Endothelial cell of umbilical vein (primary cell): Measurements from ENCODE around the gene CCDC136. TPM values are rescaled to one million over a fixed set of nuclear protein-coding genes. Genes with fewer than 3 reads are reported as not detected.

Experiments
- BruUV-seq: library from RNA; stranded (reverse); fragments of 400-500 nt; replicated peaks from 2 replicates; lab custom pipeline; 2021; lab: Mats Ljungman, UMichigan
- CTCF ChIA-PET: fragments of 300-600, 350-600 bp; sonication (Branson Sonifier 250); formaldehyde crosslinking; loops from one replicate; lab custom pipeline; 2021; ENCODE audit warnings: antibody characterized with exemption, inconsistent platforms; lab: Charles Lee
- POLR2A ChIA-PET: fragments of 300-600, 350-600 bp; sonication (Branson Sonifier 250); formaldehyde crosslinking; loops from one replicate; lab custom pipeline; 2021; ENCODE audit warnings: antibody characterized with exemption, inconsistent platforms; lab: Charles Lee
- DNase-seq: peaks from one replicate; pipeline ENCODE4 v3.0.0-alpha.2; 2011; ENCODE audit warnings: low read depth, low spot score
- FAIRE-seq: peaks from 2 replicates; lab custom pipeline; 2011; peaks lifted over from hg19 to GRCh38; lab: Jason Lieb, UNC
- H2AFZ ChIP-seq: 2 replicates; pipeline ENCODE4 v1.6.0; 2012; ENCODE audit warnings: low read depth, low read length, control low read depth, inconsistent platforms
- H3K27ac ChIP-seq: 2 replicates; pipeline ENCODE4 v1.5.1; 2011; ENCODE audit warnings: low read depth, mild to moderate bottlenecking, control low read depth, low read length, moderate library complexity; ENCODE audit not compliant: insufficient read depth
- H3K27me3 ChIP-seq, 2 experiments: 2 replicates each; pipeline versions ENCODE4 v1.6.0 to v1.6.1; 2011; ENCODE audit warnings: low read length in 2 of 2, mixed read lengths in 1 of 2; ENCODE audit not compliant: control insufficient read depth in 2 of 2, insufficient read depth in 2 of 2
- H3K36me3 ChIP-seq, 2 experiments: 2 replicates in 1 of 2; 3 replicates in 1 of 2; pipeline ENCODE4 v1.5.1; 2011; ENCODE audit warnings: low read length in 2 of 2, mild to moderate bottlenecking in 1 of 2, moderate library complexity in 1 of 2; ENCODE audit not compliant: control insufficient read depth in 2 of 2, insufficient read depth in 2 of 2; ENCODE audit errors: extremely low read depth in 1 of 2
- H3K4me1 ChIP-seq: 3 replicates; pipeline ENCODE4 v1.5.1; 2011; ENCODE audit warnings: mild to moderate bottlenecking, low read length; ENCODE audit not compliant: control insufficient read depth, insufficient read depth; ENCODE audit errors: extremely low read depth
- H3K4me2 ChIP-seq: 2 replicates; pipeline ENCODE4 v1.6.1; 2011; ENCODE audit warnings: low read length, control low read depth, mixed read lengths; ENCODE audit not compliant: insufficient read depth
- H3K4me3 ChIP-seq, 3 experiments: fragments of 200-600 bp in 1 of 3; sonication (generic), shearing (Covaris generic) in 1 of 3; replicated peaks in 1 of 3; 2 replicates each; pipeline ENCODE4 v1.5.1; 2011 to 2016; ENCODE audit warnings: control low read depth in 3 of 3, low read length in 3 of 3, mild to moderate bottlenecking in 2 of 3, inconsistent platforms in 1 of 3, low read depth in 1 of 3, moderate library complexity in 1 of 3; ENCODE audit not compliant: insufficient read depth in 1 of 3
- H3K79me2 ChIP-seq: 2 replicates; pipeline ENCODE4 v1.6.0; 2012; ENCODE audit warnings: low read length, inconsistent platforms; ENCODE audit not compliant: control insufficient read depth, insufficient read depth
- H3K9ac ChIP-seq: replicated peaks from 2 replicates; pipeline ENCODE3; 2011; ENCODE audit warnings: low read length, control low read depth; ENCODE audit not compliant: insufficient read depth; ENCODE audit errors: extremely low read depth
- H3K9me1 ChIP-seq: replicated peaks from 3 replicates; pipeline ENCODE4 v1.6.0; 2011; ENCODE audit warnings: mild to moderate bottlenecking, low read length; ENCODE audit not compliant: control insufficient read depth, insufficient read depth; ENCODE audit errors: extremely low read depth
- H3K9me3 ChIP-seq: replicated peaks from 2 replicates; pipeline ENCODE4 v1.5.1; 2012; ENCODE audit warnings: low read length, inconsistent platforms; ENCODE audit not compliant: control insufficient read depth, insufficient read depth
- H4K20me1 ChIP-seq: replicated peaks from 2 replicates; pipeline ENCODE3; 2011; ENCODE audit warnings: mild to moderate bottlenecking, low read length; ENCODE audit not compliant: control insufficient read depth, insufficient read depth; ENCODE audit errors: extremely low read depth
- EZH2 ChIP-seq: IDR thresholded peaks from 2 replicates; pipeline ENCODE4 v1.6.1; 2012; ENCODE audit warnings: borderline replicate concordance, low read depth, mild to moderate bottlenecking, moderate library complexity, low read length, inconsistent platforms; ENCODE audit not compliant: severe bottlenecking
- FOS ChIP-seq: IDR thresholded peaks from 2 replicates; pipeline ENCODE4 v1.6.1; 2011; ENCODE audit warnings: mild to moderate bottlenecking, low read length, moderate library complexity, borderline replicate concordance; ENCODE audit not compliant: insufficient read depth
- GATA2 ChIP-seq: IDR thresholded peaks from 2 replicates; pipeline ENCODE4 v1.7.0; 2011; ENCODE audit warnings: low read depth, mild to moderate bottlenecking, moderate library complexity, mixed read lengths, low read length; ENCODE audit not compliant: insufficient read length, insufficient read depth
- JUN ChIP-seq: IDR thresholded peaks from 2 replicates; pipeline ENCODE4 v1.6.1; 2011; ENCODE audit warnings: borderline replicate concordance, low read depth; ENCODE audit not compliant: insufficient read length, insufficient read depth
- MAX ChIP-seq: IDR thresholded peaks from 2 replicates; pipeline ENCODE4 v1.6.1; 2011; ENCODE audit not compliant: insufficient read depth, insufficient read length
- MYC ChIP-seq: IDR thresholded peaks from one replicate; pipeline ENCODE4 v1.6.1; 2011; ENCODE audit warnings: mild to moderate bottlenecking, low read depth, low read length
- POLR2A ChIP-seq: IDR thresholded peaks from 2 replicates; pipeline ENCODE4 v1.6.1; 2012; ENCODE audit warnings: low read depth, mild to moderate bottlenecking, control low read depth, low read length
- POLR2AphosphoS5 ChIP-seq: IDR thresholded peaks from 2 replicates; pipeline ENCODE4 v1.6.1; 2012; ENCODE audit warnings: low read depth, mild to moderate bottlenecking, control low read depth, low read length, moderate library complexity; ENCODE audit not compliant: insufficient read depth
- dilution Hi-C: fragments of 300-500 bp; cut with MboI; formaldehyde crosslinking; loops from one replicate; pipeline ENCODE4 v1.15.0; 2019; ENCODE audit warnings: low sequenced_read_pairs; ENCODE audit not compliant: extremely low pct_ligation_motif_present
- intact Hi-C: fragments of 100-400 bp; cut with micrococcal nuclease; formaldehyde crosslinking; loops from one replicate; pipeline ENCODE4 v1.10.0; 2022
- polyA plus RNA-seq, 4 experiments: library from polyadenylated mRNA; depleted of rRNA in 3 of 4; stranded (reverse) in 3 of 4; unstranded in 1 of 4; fragments of >200 nt; gene quantifications; 2 replicates each; pipeline versions ENCODE4 v1.2.1 to v1.2.3, GENCODE V29; 2011 to 2012; ENCODE audit warnings: missing spikeins in 1 of 4
- total RNA-seq: library from RNA; stranded (reverse); gene quantifications from 2 replicates; pipeline ENCODE4 v1.2.3, GENCODE V29; 2021
- TF ChIP-seq, protein P1 (sequence below), 2 donors: IDR thresholded peaks; 1 replicate in 1 of 2; 2 replicates in 1 of 2; pipeline ENCODE4 v1.5.1; 2011; ENCODE audit warnings: low read length in 2 of 2, mild to moderate bottlenecking in 2 of 2, moderate library complexity in 2 of 2, control low read depth in 1 of 2, inconsistent platforms in 1 of 2, low read depth in 1 of 2; ENCODE audit not compliant: insufficient read depth in 1 of 2; ENCODE audit errors: extremely low read depth in 1 of 2

The CCDC136 gene
- total and polyA plus RNA-seq, 2 donors (not counting 3 experiments of a cell fraction or from before 2014, with no cell fraction given) = 1.8 to 3.3 TPM

GRCh38 chr7:128810473-128810872 is 18.7 kb downstream of the CCDC136 start:
- FAIRE-seq (no peak), DNase-seq (no peak)
- Histone ChIP-seq H3K4me1 (no peaks in the 10 kb centered on the region), H3K9me3 (no peaks in the 10 kb centered on the region), H3K4me3 (no peak overlapping the region), H3K27me3 (peaks cover 5 to 12% of the 10 kb centered on the region in 2 experiments), H4K20me1 (no peaks in the 10 kb centered on the region), H3K9ac (no peak overlapping the region), H3K4me2 (no peak overlapping the region), H3K27ac (no peak overlapping the region), H2AFZ (no peak overlapping the region), H3K9me1 (no peaks in the 10 kb centered on the region), H3K79me2 (no peaks in the 10 kb centered on the region), H3K36me3 (no peaks in the 10 kb centered on the region)
- intact Hi-C loops (no loop called here), dilution Hi-C loops (no loop called here)
- no TSS peak for BruUV-seq
- TF ChIP-seq FOS (no peak), POLR2AphosphoS5 (no peak), MAX (no peak), GATA2 (no peak), MYC (no peak), JUN (no peak), EZH2 (no peak), POLR2A (no peak)
- TF ChIP-seq, protein P1, sequence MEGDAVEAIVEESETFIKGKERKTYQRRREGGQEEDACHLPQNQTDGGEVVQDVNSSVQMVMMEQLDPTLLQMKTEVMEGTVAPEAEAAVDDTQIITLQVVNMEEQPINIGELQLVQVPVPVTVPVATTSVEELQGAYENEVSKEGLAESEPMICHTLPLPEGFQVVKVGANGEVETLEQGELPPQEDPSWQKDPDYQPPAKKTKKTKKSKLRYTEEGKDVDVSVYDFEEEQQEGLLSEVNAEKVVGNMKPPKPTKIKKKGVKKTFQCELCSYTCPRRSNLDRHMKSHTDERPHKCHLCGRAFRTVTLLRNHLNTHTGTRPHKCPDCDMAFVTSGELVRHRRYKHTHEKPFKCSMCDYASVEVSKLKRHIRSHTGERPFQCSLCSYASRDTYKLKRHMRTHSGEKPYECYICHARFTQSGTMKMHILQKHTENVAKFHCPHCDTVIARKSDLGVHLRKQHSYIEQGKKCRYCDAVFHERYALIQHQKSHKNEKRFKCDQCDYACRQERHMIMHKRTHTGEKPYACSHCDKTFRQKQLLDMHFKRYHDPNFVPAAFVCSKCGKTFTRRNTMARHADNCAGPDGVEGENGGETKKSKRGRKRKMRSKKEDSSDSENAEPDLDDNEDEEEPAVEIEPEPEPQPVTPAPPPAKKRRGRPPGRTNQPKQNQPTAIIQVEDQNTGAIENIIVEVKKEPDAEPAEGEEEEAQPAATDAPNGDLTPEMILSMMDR (IDR thresholded peaks at IDR 0.05; ENCODE audit: extremely low read depth in 1 of 2, insufficient read depth in 1 of 2, low read depth in 1 of 2, low read length in 2 of 2) = no peak
- CTCF ChIA-PET = interaction anchor here (1.0 to 1.4 kb wide), 2 partner anchors 10 to 37 kb away, joined by 3 read pairs; no protein-coding TSS in a partner anchor
- POLR2A ChIA-PET = no interaction called here
